Measurements from ENCODE around the gene LRRTM4. TPM values are rescaled to one million over a fixed set of nuclear protein-coding genes. Genes with fewer than 3 reads are reported as not detected.

LRRTM4 gene
- total RNA-seq, 4 donors from 2014 or later = not detected

DNA sequence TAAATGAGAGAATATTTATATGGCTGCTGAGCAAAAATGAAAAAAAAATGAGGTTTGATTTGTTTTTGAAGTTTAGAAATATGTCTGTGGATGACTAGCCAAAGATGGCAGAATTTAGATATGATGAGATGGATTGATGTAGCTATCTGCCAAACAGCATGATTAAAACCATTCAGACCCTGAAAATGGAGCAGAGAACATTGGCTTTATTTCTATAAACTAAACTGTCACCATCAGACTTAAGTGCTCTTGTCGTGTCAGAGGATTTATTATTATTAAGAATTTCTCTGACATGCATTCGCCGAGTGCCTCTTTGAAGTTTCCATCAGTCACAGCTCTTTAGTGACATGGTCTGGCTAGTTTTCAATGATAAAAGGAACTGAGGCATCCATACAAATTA, 151.7 kb downstream of the LRRTM4 start:
- Histone ChIP-seq H3K36me3 (no peaks in the 10 kb centered on the region), H3K9me3 (no peaks in the 10 kb centered on the region), H3K4me1 (no peaks in the 10 kb centered on the region), H3K4me3 (no peak overlapping the region), H3K27me3 (no peaks in the 10 kb centered on the region), H3K27ac (no peak overlapping the region)
- no peak for DNase-seq
- TF ChIP-seq POLR2A (IDR thresholded peaks at IDR 0.05) (no peak), CTCF (IDR thresholded peaks at IDR 0.05) (no peak)

- TF ChIP-seq POLR2A (IDR thresholded peaks at IDR 0.05) = no peak
- TF ChIP-seq CTCF (IDR thresholded peaks at IDR 0.05) = no peak
- H3K4me1 ChIP-seq = no peaks in the 10 kb centered on the region
- no peaks in the 10 kb centered on the region for H3K9me3 ChIP-seq
- no peak overlapping the region for H3K27ac ChIP-seq
- H3K36me3 ChIP-seq = no peaks in the 10 kb centered on the region
- no peak overlapping the region for H3K4me3 ChIP-seq
- no peaks in the 10 kb centered on the region for H3K27me3 ChIP-seq
- DNase-seq = no peak
Observed at GRCh38 chr2:77363277-77363676, 158.9 kb downstream of the LRRTM4 start.

GRCh38 chr2:77348821-77349220, 173.4 kb downstream of the LRRTM4 start:
- no peak for TF ChIP-seq CTCF (IDR thresholded peaks at IDR 0.05)
- TF ChIP-seq POLR2A (IDR thresholded peaks at IDR 0.05) = no peak
- DNase-seq = no peak
- Histone ChIP-seq H3K4me1 (no peaks in the 10 kb centered on the region), H3K27me3 (no peaks in the 10 kb centered on the region), H3K36me3 (no peaks in the 10 kb centered on the region), H3K27ac (no peak overlapping the region), H3K4me3 (no peak overlapping the region), H3K9me3 (no peaks in the 10 kb centered on the region)

DNA sequence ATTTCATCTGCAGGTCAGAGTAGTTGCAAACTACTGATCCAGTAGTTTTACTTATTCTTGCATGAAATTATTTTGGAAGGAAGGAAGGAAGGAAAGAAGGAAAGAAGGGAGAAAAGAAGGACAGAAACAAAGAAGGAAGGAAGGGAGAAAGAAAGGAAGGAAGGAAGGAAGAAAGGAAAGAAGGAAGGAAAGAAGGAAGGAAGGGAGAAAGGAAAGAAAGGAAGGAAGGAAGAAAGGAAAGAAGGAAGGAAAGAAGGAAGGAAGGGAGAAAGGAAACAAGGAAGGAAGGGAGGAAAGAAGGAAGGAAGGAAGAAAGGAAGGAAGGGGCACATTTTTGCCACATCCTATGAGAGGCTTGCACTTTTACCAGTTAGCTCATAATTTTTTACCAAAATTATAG, 186.2 kb downstream of the LRRTM4 start:
- no peaks in the 10 kb centered on the region for H3K27me3 ChIP-seq
- no peak for TF ChIP-seq POLR2A (IDR thresholded peaks at IDR 0.05)
- no peak for TF ChIP-seq CTCF (IDR thresholded peaks at IDR 0.05)
- no peaks in the 10 kb centered on the region for H3K4me1 ChIP-seq
- DNase-seq = no peak
- no peak overlapping the region for H3K4me3 ChIP-seq
- no peaks in the 10 kb centered on the region for H3K36me3 ChIP-seq
- H3K27ac ChIP-seq = no peak overlapping the region
- H3K9me3 ChIP-seq = no peaks in the 10 kb centered on the region

DNA sequence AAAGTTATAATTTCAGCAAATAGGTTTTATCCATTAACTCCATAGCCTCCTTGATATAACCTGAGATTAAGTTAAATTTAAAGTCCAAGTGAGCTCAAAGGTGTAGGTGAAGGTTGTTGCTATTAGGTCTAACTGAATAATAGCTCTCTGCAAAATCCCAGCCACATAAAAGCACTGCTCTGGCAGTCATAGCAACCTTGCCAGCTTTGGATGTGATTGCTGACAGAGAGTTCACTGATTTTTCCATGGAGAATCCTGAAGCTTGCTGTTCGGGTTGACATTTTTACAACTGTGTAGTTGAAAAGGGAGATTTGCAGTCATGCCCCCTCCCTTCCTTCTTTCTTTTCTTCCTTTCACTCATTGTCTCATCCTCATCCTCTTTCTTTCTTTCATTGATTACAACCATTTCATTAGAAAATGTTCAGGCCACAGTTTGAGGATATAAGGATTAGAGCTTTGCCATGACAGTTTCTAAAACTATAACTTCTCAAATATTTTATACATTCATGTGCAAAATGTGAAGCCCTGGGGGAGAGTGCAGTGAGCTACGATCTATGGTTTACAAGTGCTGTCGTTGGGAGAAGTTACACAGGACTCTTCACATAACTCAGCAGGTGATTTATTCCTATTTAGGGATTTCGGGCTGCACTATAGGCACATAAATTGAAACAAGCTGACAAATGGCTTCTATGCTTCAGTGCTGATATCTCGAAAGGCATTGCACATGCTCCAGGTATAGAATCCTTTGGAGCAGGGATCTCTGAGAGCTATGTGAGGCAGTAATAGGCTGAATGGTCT, 193.8 kb downstream of the LRRTM4 start:
- Histone ChIP-seq H3K27me3 (no peaks in the 10 kb centered on the region), H3K9me3 (no peaks in the 10 kb centered on the region), H3K36me3 (no peaks in the 10 kb centered on the region), H3K27ac (no peak overlapping the region), H3K4me3 (no peak overlapping the region), H3K4me1 (no peaks in the 10 kb centered on the region)
- no peak for TF ChIP-seq POLR2A (IDR thresholded peaks at IDR 0.05)
- no peak for TF ChIP-seq CTCF (IDR thresholded peaks at IDR 0.05)
- no peak for DNase-seq
